Lower leg skin (tissue), 3 donors: ENCODE measurements around the gene OMP.

ENCODE experiments used
- CTCF ChIP-seq, 3 donors: fragments of 450-650 bp; IDR thresholded peaks; one replicate each; pipeline ENCODE4 v1.5.1; 2016; ENCODE audit warnings: antibody characterized with exemption in 3 of 3, mild to moderate bottlenecking in 3 of 3, moderate library complexity in 2 of 3
- POLR2A ChIP-seq, 2 donors: fragments of 450-650 bp; IDR thresholded peaks; one replicate each; pipeline ENCODE4 v1.6.1; 2016 to 2017; ENCODE audit warnings: antibody characterized with exemption in 2 of 2, mild to moderate bottlenecking in 1 of 2, moderate library complexity in 1 of 2

GRCh38 chr11:77150836-77151235, 48.2 kb downstream of the OMP start:
- TF ChIP-seq POLR2A (IDR thresholded peaks at IDR 0.05) (no peak), CTCF (IDR thresholded peaks at IDR 0.05) (no peak)
